GM13977 (cell line): Measurements from ENCODE around the gene PKN1.

Experiments used
- DNase-seq: peaks from one replicate; pipeline ENCODE4 v3.0.0; 2012; ENCODE audit warnings: low spot score
- CTCF ChIP-seq: IDR thresholded peaks from 2 replicates; pipeline ENCODE4 v1.5.1; 2012; ENCODE audit warnings: mild to moderate bottlenecking, control low read depth; ENCODE audit not compliant: insufficient read depth; ENCODE audit errors: extremely low read depth, missing control alignments
- in situ Hi-C: fragments of 300-500 bp; cut with MboI; formaldehyde crosslinking; loops from one replicate; pipeline ENCODE4 v1.12.0; 2022; ENCODE audit warnings: low sequenced_read_pairs, low pct_unique_long_range_greater_than_20kb, mixed read lengths, inconsistent platforms; ENCODE audit not compliant: unreplicated experiment

Gene PKN1

GRCh38 chr19:14492756-14493337 is 59.7 kb downstream of the PKN1 start:
- TF ChIP-seq CTCF: no peak
- in situ Hi-C loops: no loop called here
- no peak for DNase-seq

- in situ Hi-C loops: no loop called here
- DNase-seq: no peak
- TF ChIP-seq CTCF: no peak
Measured at GRCh38 chr19:14494411-14494810, 61.3 kb downstream of the PKN1 start.

- in situ Hi-C loops: no loop called here
- no peak for TF ChIP-seq CTCF
Measured at GRCh38 chr19:14494910-14495671, 62.0 kb downstream of the PKN1 start.

GRCh38 chr19:14495672-14496028 is 62.5 kb downstream of the PKN1 start:
- DNase-seq: no peak
- in situ Hi-C loops: no loop called here
- no peak for TF ChIP-seq CTCF

More at GRCh38 chr19:14494910-14495671, 62.0 kb downstream of the PKN1 start:
- peak; percentile 43 for DNase-seq

- TF ChIP-seq CTCF: no peak
- in situ Hi-C loops: no loop called here
- DNase-seq: peak; percentile 98
Measured at GRCh38 chr19:14496029-14496833, 63.1 kb downstream of the PKN1 start, which contains the start of gene GIPC1. GIPC1 (minus strand) TSS chr19:14496127; CDS start chr19:14482976, 13,151 bp downstream.

GRCh38 chr19:14496834-14497227 is 63.7 kb downstream of the PKN1 start:
- in situ Hi-C loops: no loop called here
- no peak for DNase-seq
- TF ChIP-seq CTCF: no peak
